ENCODE measurements around the gene ZNF793. TPM values are rescaled to one million over a fixed set of nuclear protein-coding genes. Genes with fewer than 3 reads are reported as not detected.

Gene ZNF793
- total and polyA plus RNA-seq, 9 of the 15 experiments (the other 6 are each of a cell fraction or from before 2014, with no cell fraction given) = 0.02 to 0.04 (median 0.03) TPM; not detected in 6

DNA sequence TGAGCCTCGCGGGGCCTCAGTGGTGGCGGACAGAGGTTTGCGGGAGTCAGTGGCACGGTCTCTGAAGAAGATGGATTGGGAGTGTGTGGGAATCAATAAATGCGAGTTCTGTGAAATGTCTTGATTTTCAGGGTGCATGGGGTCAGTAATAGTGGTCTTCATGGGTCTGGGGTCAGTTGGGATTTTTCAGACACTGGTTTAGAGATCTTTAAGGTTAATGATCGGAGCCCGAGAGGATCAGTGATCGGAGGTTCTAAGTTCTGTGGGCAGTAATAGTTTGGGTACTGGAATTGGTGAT, 377 bp downstream of the ZNF793 start (continued):
- no peak for TF ChIP-seq MLLT1 (IDR thresholded peaks at IDR 0.05)
- TF ChIP-seq SIX5 (IDR thresholded peaks at IDR 0.05; ENCODE audit: borderline replicate concordance in 1 of 2, insufficient read depth in 1 of 2, low read depth in 1 of 2, low read length in 2 of 2) = no peak
- no peak for TF ChIP-seq DPF2 (IDR thresholded peaks at IDR 0.05)
- TF ChIP-seq MTA1 (IDR thresholded peaks at IDR 0.05; ENCODE audit: borderline replicate concordance) = no peak
- no peak for TF ChIP-seq GTF2A2 (tag; IDR thresholded peaks at IDR 0.05)

- Histone ChIP-seq H3K4me1 (replicated peaks in 1 of 2; ENCODE audit: control insufficient read depth in 2 of 2, insufficient read depth in 2 of 2, low read length in 2 of 2) (no peaks in the 10 kb centered on the region; a peak in 1 of 5 replicates), H3K9me3 (replicated peaks; ENCODE audit: control insufficient read depth, insufficient read depth, low read depth, low read length) (0 out of 2 replicates have a peak, but pooled peaks cover 1% of the 10 kb centered on the region), H4K20me1 (replicated peaks; ENCODE audit: control insufficient read depth, insufficient read depth, low read length) (no peaks in the 10 kb centered on the region), H3K4me2 (ENCODE audit: insufficient read depth, low read length) (no peak overlapping the region), H3K9me1 (ENCODE audit: control insufficient read depth, insufficient read depth, low read length) (no peaks in the 10 kb centered on the region), H3K79me2 (ENCODE audit: control insufficient read depth, insufficient read depth, low read length) (no peaks in the 10 kb centered on the region), H3K36me3 (ENCODE audit: control insufficient read depth, insufficient read depth, low read length) (no peaks in the 10 kb centered on the region), H3K4me3 (no peak overlapping the region), H2AFZ (ENCODE audit: low read depth, low read length) (no peak overlapping the region), H3K27ac (ENCODE audit: extremely low read depth, low read depth, low read length) (no peak overlapping the region), H3K27me3 (ENCODE audit: control insufficient read depth in 2 of 2, insufficient read depth in 2 of 2, low read length in 2 of 2) (no peaks in the 10 kb centered on the region), H3K9ac (ENCODE audit: insufficient read depth in 1 of 2, low read depth in 2 of 2, low read length in 2 of 2) (no peak overlapping the region)
- CTCF ChIA-PET (ENCODE audit: low intra/inter-chr PET ratio) = no interaction called here
- 0% methylated on average over 3 of the region's 3 CpGs for WGBS (ENCODE audit: insufficient coverage, low coverage, missing lambda C conversion rate)
- BruUV-seq (replicated peaks) = no TSS peak
- ATAC-seq (no peak), FAIRE-seq (no peak), DNase-seq (ENCODE audit: extremely low read depth in 1 of 4, low spot score in 3 of 4) (no peak)
- no peak for TF ChIP-seq ZNF445 (CRISPR knock-in tag; IDR thresholded peaks at IDR 0.05; ENCODE audit: low read depth)
- TF ChIP-seq, protein P1, sequence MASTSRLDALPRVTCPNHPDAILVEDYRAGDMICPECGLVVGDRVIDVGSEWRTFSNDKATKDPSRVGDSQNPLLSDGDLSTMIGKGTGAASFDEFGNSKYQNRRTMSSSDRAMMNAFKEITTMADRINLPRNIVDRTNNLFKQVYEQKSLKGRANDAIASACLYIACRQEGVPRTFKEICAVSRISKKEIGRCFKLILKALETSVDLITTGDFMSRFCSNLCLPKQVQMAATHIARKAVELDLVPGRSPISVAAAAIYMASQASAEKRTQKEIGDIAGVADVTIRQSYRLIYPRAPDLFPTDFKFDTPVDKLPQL (IDR thresholded peaks at IDR 0.05; ENCODE audit: extremely low read depth, insufficient read length) = no peak
- TF ChIP-seq ETS1 (conservative IDR thresholded peaks at IDR 0.05; ENCODE audit: control insufficient read depth, low read depth, low read length) = no peak
- TF ChIP-seq PHF8 (IDR thresholded peaks at IDR 0.05; ENCODE audit: borderline replicate concordance, low read length) = no peak
- TF ChIP-seq ZNF644 (tag; IDR thresholded peaks at IDR 0.05; ENCODE audit: low read depth) = no peak
- POLR2A ChIA-PET = interaction anchor here (0.6 kb wide), 1 partner anchor 33 kb away, joined by 3 read pairs; no protein-coding TSS in a partner anchor
- in situ Hi-C loops (cut with MboI) (no loop called here), intact Hi-C loops (cut with micrococcal nuclease) (no loop called here)
These were observed 4.4 kb downstream of the ZNF793 start for GRCh38 chr19:37511186-37511585.

Measured in K562 (cell line).